IMR-90 (cell line): ENCODE data around the gene IL20.

Experiments
- CEBPB ChIP-seq: IDR thresholded peaks from 2 replicates; pipeline ENCODE4 v1.6.1; 2012; ENCODE audit warnings: low read depth, low read length, improper control_type of control experiment
- MAFK ChIP-seq: IDR thresholded peaks from 2 replicates; pipeline ENCODE4 v1.6.1; 2012; ENCODE audit warnings: low read depth, low read length, improper control_type of control experiment
- MXI1 ChIP-seq: IDR thresholded peaks from 2 replicates; pipeline ENCODE4 v1.6.1; 2012; ENCODE audit warnings: low read depth, mild to moderate bottlenecking, low read length, moderate library complexity, borderline replicate concordance
- POLR2A ChIP-seq: IDR thresholded peaks from 2 replicates; pipeline ENCODE4 v1.6.1; 2012; ENCODE audit warnings: mild to moderate bottlenecking, low read depth, low read length
- RAD21 ChIP-seq: IDR thresholded peaks from 2 replicates; pipeline ENCODE4 v1.6.1; 2012; ENCODE audit warnings: low read length, improper control_type of control experiment
- RCOR1 ChIP-seq: IDR thresholded peaks from 2 replicates; pipeline ENCODE4 v1.6.1; 2012; ENCODE audit warnings: mild to moderate bottlenecking, low read length, improper control_type of control experiment; ENCODE audit not compliant: insufficient replicate concordance
- RFX5 ChIP-seq: IDR thresholded peaks from 2 replicates; pipeline ENCODE4 v1.8.0; 2012; ENCODE audit warnings: low read depth, mild to moderate bottlenecking, low read length, moderate library complexity
- TF ChIP-seq, protein P1 (sequence below): conservative IDR thresholded peaks from 2 replicates; pipeline ENCODE4 v1.5.1; 2012; ENCODE audit warnings: mild to moderate bottlenecking, low read depth, low read length, improper control_type of control experiment
- TF ChIP-seq, protein P2 (sequence below): fragments of 150-350 bp; IDR thresholded peaks from 2 replicates; pipeline ENCODE4 v1.6.1; 2017; ENCODE audit warnings: mild to moderate bottlenecking, antibody characterized with exemption, low read length, low read depth
- TF ChIP-seq, protein P3 (sequence below): fragments of 150-350 bp; IDR thresholded peaks from 2 replicates; pipeline ENCODE4 v1.6.1; 2016; ENCODE audit warnings: low read depth, mild to moderate bottlenecking, low read length, moderate library complexity, borderline replicate concordance

DNA sequence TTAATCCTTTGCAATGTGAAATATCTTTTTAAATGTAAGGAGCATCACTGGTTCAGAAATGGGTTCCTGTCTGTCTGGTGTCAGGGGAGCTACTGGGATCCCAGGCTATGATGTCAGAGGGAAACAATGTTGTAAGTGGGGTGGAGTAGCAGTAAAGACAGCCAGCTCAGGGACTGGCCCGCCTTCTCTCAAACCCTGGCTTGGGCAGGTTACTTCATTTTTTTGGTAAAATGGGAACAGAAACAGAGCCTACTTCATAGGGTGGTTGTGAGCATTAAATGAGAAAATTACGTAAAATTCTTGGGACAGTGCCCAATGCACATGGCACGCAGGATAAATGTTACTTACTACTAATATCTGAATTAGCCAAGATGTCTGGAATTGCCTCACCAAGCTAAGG lies 30.7 kb upstream of the IL20 start:
- TF ChIP-seq, protein P1, sequence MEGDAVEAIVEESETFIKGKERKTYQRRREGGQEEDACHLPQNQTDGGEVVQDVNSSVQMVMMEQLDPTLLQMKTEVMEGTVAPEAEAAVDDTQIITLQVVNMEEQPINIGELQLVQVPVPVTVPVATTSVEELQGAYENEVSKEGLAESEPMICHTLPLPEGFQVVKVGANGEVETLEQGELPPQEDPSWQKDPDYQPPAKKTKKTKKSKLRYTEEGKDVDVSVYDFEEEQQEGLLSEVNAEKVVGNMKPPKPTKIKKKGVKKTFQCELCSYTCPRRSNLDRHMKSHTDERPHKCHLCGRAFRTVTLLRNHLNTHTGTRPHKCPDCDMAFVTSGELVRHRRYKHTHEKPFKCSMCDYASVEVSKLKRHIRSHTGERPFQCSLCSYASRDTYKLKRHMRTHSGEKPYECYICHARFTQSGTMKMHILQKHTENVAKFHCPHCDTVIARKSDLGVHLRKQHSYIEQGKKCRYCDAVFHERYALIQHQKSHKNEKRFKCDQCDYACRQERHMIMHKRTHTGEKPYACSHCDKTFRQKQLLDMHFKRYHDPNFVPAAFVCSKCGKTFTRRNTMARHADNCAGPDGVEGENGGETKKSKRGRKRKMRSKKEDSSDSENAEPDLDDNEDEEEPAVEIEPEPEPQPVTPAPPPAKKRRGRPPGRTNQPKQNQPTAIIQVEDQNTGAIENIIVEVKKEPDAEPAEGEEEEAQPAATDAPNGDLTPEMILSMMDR, result no peak
- TF ChIP-seq CEBPB (no peak), POLR2A (no peak), RAD21 (no peak), RCOR1 (no peak), MXI1 (no peak), MAFK (no peak), RFX5 (no peak)
- TF ChIP-seq, protein P2, sequence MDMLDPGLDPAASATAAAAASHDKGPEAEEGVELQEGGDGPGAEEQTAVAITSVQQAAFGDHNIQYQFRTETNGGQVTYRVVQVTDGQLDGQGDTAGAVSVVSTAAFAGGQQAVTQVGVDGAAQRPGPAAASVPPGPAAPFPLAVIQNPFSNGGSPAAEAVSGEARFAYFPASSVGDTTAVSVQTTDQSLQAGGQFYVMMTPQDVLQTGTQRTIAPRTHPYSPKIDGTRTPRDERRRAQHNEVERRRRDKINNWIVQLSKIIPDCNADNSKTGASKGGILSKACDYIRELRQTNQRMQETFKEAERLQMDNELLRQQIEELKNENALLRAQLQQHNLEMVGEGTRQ, result no peak
- TF ChIP-seq, protein P3, sequence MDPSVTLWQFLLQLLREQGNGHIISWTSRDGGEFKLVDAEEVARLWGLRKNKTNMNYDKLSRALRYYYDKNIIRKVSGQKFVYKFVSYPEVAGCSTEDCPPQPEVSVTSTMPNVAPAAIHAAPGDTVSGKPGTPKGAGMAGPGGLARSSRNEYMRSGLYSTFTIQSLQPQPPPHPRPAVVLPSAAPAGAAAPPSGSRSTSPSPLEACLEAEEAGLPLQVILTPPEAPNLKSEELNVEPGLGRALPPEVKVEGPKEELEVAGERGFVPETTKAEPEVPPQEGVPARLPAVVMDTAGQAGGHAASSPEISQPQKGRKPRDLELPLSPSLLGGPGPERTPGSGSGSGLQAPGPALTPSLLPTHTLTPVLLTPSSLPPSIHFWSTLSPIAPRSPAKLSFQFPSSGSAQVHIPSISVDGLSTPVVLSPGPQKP, result no peak
